Esophagus (tissue), 2 donors: ENCODE data around the gene LGR5. TPM values are rescaled to one million over a fixed set of nuclear protein-coding genes. Genes with fewer than 3 reads are reported as not detected.

Experiments
- H3K27ac ChIP-seq, 2 donors: one replicate each; pipeline ENCODE4 v1.5.1; 2013; ENCODE audit warnings: low read depth in 2 of 2, mild to moderate bottlenecking in 2 of 2, inconsistent platforms in 1 of 2, low read length in 1 of 2, moderate library complexity in 1 of 2
- H3K27me3 ChIP-seq, 2 donors: one replicate each; pipeline ENCODE4 v1.6.1; 2013; ENCODE audit warnings: low read length in 2 of 2, control low read depth in 1 of 2, mild to moderate bottlenecking in 1 of 2; ENCODE audit not compliant: insufficient read depth in 2 of 2, control insufficient read depth in 1 of 2
- H3K36me3 ChIP-seq, 2 donors: one replicate each; pipeline ENCODE4 v1.6.1; 2013; ENCODE audit warnings: low read length in 1 of 2; ENCODE audit not compliant: control insufficient read depth in 2 of 2, insufficient read depth in 2 of 2
- H3K4me1 ChIP-seq, 2 donors: one replicate each; pipeline ENCODE4 v1.6.1; 2013; ENCODE audit warnings: low read length in 1 of 2; ENCODE audit not compliant: control insufficient read depth in 2 of 2, insufficient read depth in 2 of 2
- H3K4me3 ChIP-seq, 2 donors: one replicate each; pipeline ENCODE4 v1.5.1; 2013; ENCODE audit warnings: low read length in 2 of 2, mild to moderate bottlenecking in 2 of 2, low read depth in 1 of 2, moderate library complexity in 1 of 2
- H3K9me3 ChIP-seq, 2 donors: one replicate each; pipeline ENCODE4 v1.6.1; 2013; ENCODE audit warnings: mild to moderate bottlenecking in 2 of 2, low read depth in 1 of 2, low read length in 1 of 2, moderate library complexity in 1 of 2; ENCODE audit not compliant: control insufficient read depth in 2 of 2, insufficient read depth in 1 of 2
- WGBS, 2 donors: extraction: QIAGEN DNeasy Blood & Tissue Kit; methylation state at CpG; one replicate each; pipeline ENCODE4 v1.1.7; 2013; 5-methylcytosine and 5-hydroxymethylcytosine counted together
- polyA plus RNA-seq, 2 donors: library from polyadenylated mRNA; stranded (reverse); fragments of 200-250 nt; gene quantifications; one replicate each; pipeline ENCODE4 v1.2.3, GENCODE V29; 2013
- donor health status: healthy with polysubstance abuse.
- donor health status: Bipolar disorder and iron deficiency.

Gene LGR5
- polyA plus RNA-seq, 2 donors, result 0.01 TPM; not detected in 1

GRCh38 chr12:71492604-71493003 is 53.0 kb downstream of the LGR5 start:
- H3K4me3 ChIP-seq, result no peak overlapping the region
- H3K27me3 ChIP-seq, result no peaks in the 10 kb centered on the region
- 67 to 85% methylated on average over 2 of the region's 2 CpGs for WGBS, 2 donors
- H3K27ac ChIP-seq, result no peak overlapping the region
- peaks cover 0 to 3% of the 10 kb centered on the region in 2 donors for H3K9me3 ChIP-seq
- H3K36me3 ChIP-seq, result no peaks in the 10 kb centered on the region
- H3K4me1 ChIP-seq, result no peaks in the 10 kb centered on the region

DNA sequence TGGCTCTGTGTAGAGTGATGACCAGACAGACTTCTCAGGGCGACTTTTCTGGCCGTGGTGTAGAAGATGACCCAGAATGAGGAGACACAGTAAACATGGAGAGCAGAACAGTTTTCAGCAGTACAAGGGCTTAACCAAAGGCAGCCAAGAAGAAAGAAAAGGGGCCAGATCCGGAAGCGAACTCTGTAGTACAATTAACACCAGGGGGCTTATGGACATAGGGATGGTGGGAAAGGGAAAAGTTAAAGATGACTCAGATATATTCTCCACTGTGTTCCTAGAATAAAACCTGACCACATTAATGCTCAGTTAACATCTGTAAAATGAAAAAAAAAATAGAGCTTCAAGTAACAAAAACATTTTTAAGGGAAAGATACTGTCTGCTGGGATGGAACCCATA is 60.2 kb downstream of the LGR5 start:
- peaks cover 0 to 1% of the 10 kb centered on the region in 2 donors for H3K9me3 ChIP-seq
- H3K4me3 ChIP-seq, result no peak overlapping the region
- H3K4me1 ChIP-seq, result no peaks in the 10 kb centered on the region
- WGBS, 2 donors, result 93 to 95% methylated on average over 4 of the region's 4 CpGs
- no peaks in the 10 kb centered on the region for H3K27me3 ChIP-seq
- H3K36me3 ChIP-seq, result no peaks in the 10 kb centered on the region
- no peak overlapping the region for H3K27ac ChIP-seq

DNA sequence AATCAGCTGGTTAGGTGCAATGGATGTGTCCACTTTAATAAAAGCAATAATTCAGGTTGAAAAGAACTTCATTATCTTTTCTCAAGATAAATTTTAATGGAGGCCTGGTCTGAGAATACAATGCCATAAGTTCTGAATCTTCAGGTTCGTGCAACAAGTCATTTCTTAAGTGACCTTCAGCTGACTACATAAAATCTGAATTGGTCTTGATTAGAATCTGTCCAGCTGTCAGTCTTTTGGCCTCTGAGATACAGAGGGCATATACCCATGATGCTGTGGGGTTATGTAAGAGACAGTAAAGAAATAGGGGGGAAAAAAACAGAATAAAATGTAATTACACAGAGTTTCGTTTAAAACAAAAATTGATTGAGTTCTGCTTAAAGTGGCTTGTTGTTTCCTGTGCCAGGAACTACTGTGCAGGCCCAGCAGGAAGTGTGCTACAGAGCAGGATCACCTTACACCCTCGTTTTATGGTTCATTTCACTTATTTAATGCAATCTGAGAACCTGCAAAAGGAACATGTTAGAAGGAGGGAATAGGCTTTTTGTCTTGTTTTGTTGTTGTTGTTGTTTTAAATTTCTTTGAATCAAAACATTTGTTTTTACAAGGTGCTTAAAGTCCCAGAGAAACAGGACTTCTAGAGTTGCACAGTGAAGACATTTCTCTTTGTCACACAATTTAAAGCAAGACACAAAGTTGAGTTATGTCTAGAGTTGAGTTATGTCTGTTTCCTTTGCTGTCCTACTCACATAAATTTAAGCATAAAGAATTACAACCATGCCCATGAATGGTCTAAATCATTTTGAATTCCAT is 64.2 kb downstream of the LGR5 start:
- WGBS, 2 donors, result 37 to 44% methylated on average over 3 of the region's 3 CpGs
- Histone ChIP-seq H3K36me3 (no peaks in the 10 kb centered on the region), H3K4me1 (no peaks in the 10 kb centered on the region), H3K27me3 (no peaks in the 10 kb centered on the region), H3K9me3 (no peaks in the 10 kb centered on the region), H3K4me3 (no peak overlapping the region), H3K27ac (no peak overlapping the region)

DNA sequence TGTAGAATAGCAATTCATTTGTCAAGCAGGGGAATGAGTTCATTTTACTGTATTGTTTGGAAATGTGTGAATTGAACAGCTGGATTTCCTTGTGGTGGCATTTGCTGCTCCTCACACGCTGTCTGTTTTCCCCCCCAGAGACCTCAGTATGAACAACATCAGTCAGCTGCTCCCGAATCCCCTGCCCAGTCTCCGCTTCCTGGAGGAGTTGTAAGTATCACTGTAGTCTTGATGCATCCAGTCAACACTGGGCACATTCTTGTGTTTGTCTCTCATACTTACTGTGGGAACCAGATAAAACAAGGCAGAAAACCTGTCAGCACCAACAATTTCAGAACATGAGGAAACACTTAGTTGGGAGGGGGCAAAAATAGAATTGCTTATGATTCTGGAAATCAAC is 64.9 kb downstream of the LGR5 start:
- Histone ChIP-seq H3K27me3 (no peaks in the 10 kb centered on the region), H3K4me1 (no peaks in the 10 kb centered on the region), H3K9me3 (no peaks in the 10 kb centered on the region), H3K4me3 (no peak overlapping the region), H3K27ac (no peak overlapping the region), H3K36me3 (no peaks in the 10 kb centered on the region)
- 55 to 60% methylated on average over 3 of the region's 3 CpGs for WGBS, 2 donors

DNA sequence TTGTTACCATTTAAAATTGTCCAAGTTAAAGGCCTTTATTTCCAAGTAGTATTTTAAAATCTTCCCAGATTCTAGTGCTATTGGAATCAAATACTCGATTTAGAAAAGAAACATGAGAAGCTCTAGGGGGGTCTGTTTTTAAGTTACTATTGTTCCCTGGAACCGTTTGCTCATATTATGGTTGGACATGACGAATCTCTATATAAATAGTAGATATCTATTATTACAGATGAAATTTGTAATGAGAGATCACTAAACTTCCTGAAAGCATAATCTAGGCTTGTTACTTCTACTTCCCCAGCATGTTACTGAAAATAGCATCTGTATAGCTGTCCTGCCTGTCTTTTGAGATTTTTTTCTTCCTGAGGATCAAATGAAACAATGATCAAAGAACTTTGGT is 70.1 kb downstream of the LGR5 start:
- WGBS, 2 donors, result 74 to 79% methylated on average over 3 of the region's 3 CpGs
- Histone ChIP-seq H3K4me1 (no peaks in the 10 kb centered on the region), H3K4me3 (no peak overlapping the region), H3K27ac (no peak overlapping the region), H3K36me3 (no peaks in the 10 kb centered on the region), H3K27me3 (no peaks in the 10 kb centered on the region), H3K9me3 (no peaks in the 10 kb centered on the region)

DNA sequence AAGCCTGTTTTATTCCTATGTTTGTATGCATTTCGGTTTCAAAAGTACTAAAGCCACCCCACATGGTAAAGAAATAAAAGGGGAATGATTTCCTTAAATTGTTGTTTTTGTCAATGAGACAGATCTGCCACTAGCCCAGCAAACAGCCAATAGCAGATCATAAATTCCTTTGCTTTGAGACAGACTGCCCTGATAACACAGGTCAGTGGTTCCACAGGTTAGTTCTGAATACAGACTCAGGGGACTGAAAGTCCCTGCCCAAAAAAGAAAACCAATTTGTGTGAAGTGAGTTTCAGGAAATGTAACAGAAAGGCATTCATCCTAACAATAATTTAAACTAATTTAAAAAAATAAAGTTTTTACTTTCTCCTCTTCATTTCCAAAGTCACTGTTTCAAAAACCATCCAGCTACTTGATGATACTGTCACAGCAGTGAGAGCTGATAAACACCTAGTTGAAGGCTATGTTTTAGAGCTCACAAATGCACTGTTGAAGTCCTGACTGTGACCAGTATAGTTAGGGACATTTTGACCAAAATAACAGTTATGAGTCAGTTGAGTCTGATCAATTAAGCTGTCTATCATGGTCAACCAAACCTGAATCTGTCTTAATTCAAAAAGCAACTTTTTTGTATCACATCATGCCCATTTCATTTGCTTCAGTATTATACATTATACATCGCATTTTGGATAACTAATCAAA is 77.7 kb downstream of the LGR5 start:
- H3K9me3 ChIP-seq, result no peaks in the 10 kb centered on the region
- H3K4me1 ChIP-seq, result no peaks in the 10 kb centered on the region
- 72 to 76% methylated on average over 2 of the region's 2 CpGs for WGBS, 2 donors
- no peak overlapping the region for H3K4me3 ChIP-seq
- H3K27me3 ChIP-seq, result no peaks in the 10 kb centered on the region
- no peaks in the 10 kb centered on the region for H3K36me3 ChIP-seq
- no peak overlapping the region for H3K27ac ChIP-seq

GRCh38 chr12:71521125-71521524 is 81.5 kb downstream of the LGR5 start:
- no peaks in the 10 kb centered on the region for H3K36me3 ChIP-seq
- H3K4me3 ChIP-seq, result no peak overlapping the region
- H3K27ac ChIP-seq, result no peak overlapping the region
- no peaks in the 10 kb centered on the region for H3K27me3 ChIP-seq
- WGBS, 2 donors, result 84 to 86% methylated on average over 4 of the region's 4 CpGs
- no peaks in the 10 kb centered on the region for H3K9me3 ChIP-seq
- H3K4me1 ChIP-seq, result no peaks in the 10 kb centered on the region

GRCh38 chr12:71524626-71525025 is 85.0 kb downstream of the LGR5 start:
- Histone ChIP-seq H3K4me3 (no peak overlapping the region), H3K4me1 (no peaks in the 10 kb centered on the region), H3K27ac (no peak overlapping the region), H3K36me3 (no peaks in the 10 kb centered on the region), H3K27me3 (no peaks in the 10 kb centered on the region), H3K9me3 (no peaks in the 10 kb centered on the region)
- 30 to 35% methylated on average over 2 of the region's 2 CpGs for WGBS, 2 donors

- Histone ChIP-seq H3K9me3 (no peaks in the 10 kb centered on the region), H3K36me3 (no peaks in the 10 kb centered on the region), H3K4me1 (no peaks in the 10 kb centered on the region), H3K27ac (no peak overlapping the region), H3K4me3 (no peak overlapping the region), H3K27me3 (no peaks in the 10 kb centered on the region)
- WGBS, 2 donors, result 51 to 66% methylated on average over 2 of the region's 2 CpGs
These were observed 94.1 kb downstream of the LGR5 start for GRCh38 chr12:71533703-71534102.
